GM19452 (cell line): Measurements from ENCODE around the gene NEK3.
"Not testable (repeated sequence)": the region's sequence is repeated elsewhere in the genome, so short reads cannot be mapped to it uniquely, and the experiment has no call there.

Experiments
- ATAC-seq: cut with Tn5 transposase; IDR thresholded peaks from one replicate; pipeline ENCODE4 v1.9.1; 2021; ENCODE audit not compliant: unreplicated experiment

NEK3 gene

DNA sequence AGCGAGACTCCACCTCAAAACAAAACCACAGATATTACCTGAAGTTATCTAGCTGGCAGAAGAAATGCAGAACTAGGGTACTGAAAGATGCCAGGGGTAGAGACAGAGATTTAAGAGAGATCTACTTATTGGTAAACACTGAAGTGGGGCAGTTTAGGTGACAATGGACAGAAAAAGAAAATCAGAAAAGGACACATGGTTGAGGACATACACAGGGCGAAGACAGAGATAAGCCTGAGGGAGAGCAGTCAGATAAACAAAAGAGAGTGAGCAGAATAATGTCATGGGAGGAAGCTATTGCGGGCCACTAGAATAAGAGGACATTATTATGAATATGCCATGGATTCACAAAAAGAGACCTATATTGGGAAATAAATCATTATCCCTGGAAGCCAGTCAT, 33.9 kb downstream of the NEK3 start:
- no peak for ATAC-seq

DNA sequence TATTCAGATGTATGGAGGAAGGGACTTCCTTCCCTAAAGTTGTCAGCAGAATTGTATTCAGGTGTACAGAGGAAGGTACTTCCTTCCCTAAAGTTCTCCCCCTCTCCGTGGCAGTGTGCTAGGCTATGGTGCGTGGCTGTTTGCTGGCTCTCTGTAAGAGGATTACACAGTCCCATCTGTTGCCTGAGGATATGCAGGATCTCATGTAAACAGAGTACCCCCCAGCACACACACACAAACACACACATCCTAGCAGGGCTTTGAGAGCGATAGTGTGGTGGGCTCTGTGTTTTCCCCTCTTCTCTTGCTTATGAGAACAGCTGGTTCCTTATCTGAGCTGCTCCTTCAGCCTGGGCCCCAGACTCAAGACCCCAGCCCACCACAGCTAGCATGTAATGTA, 40.8 kb downstream of the NEK3 start:
- no peak for ATAC-seq

DNA sequence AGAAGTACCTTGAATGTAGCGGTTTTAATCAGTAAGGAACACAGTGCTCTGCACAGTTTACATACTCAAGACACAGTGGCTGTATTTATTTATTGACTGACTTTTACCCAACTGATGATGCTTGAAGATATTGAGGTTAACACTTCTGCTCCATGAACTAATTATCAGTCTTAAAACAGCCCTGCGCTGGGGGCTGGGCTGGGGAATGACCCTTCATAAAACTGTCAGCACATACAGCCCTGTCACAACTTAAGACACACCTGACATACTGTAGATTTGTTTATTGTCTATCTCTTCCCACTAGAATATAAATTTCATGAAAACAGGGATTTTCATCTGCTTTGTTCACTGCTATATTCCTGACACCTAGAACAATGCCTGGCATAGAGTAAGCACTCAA, 41.3 kb downstream of the NEK3 start:
- ATAC-seq, result no peak

DNA sequence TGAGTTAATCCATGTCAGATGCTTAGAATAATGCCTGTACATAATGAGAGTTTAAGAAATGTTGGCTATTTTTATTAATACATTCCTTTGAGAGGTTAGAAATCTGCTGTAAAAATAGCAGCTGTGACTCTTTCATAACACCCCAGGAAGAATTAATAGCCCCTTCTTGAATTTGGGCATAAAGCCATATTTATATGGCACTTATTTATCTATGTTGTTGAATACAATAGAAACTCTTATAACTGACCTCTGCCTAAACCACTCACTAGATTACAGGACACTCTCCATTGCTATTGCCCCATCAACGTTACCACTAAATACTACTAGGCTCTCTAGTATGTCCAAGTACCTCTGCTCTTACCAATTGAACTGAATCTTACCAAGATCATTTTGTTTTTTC, 46.8 kb downstream of the NEK3 start:
- no peak for ATAC-seq

DNA sequence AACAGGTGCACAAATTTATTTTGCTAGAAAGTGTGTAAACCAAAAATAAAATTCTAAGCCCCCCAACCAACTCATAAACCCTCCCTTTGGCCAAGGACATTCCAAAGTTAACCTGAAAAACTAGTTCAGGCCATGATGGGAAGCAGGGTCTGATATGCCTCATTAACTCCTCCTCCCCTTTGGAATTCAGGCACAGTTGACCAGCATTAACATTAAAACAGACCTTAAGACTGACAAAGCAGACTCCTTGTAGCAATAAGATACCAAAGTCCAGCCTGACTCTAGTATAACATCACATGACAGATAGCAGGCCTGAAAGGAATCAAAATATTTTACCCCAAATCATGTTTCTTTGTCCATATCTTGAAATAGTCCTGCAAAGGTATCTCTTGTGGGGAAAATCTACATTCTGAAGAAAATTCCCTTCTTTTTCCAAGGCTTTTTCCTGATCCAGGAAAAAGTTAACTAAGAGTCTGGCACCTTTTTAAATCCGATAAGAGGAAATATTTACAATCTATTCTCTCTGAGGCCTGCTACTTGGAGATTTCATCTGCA, 50.2 kb downstream of the NEK3 start:
- no peak for ATAC-seq

DNA sequence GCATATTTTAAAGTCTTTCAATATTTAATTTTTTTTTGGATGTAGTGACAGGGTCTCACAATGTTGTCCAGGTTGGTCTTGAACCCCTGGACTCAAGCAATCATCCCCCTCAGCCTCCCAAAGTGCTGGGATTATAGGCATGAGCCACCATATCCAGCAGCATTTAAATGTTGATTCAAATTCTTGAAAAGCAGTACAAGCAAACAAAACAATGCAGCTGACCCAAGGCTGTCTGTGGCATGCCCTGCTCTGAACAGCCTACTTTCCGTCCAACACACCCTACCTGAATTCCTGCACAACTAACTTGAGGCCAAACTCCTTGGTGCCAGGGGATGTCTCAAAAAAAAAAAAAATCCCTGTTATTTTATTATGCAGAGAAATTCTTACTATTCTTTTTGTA, 53.6 kb downstream of the NEK3 start:
- ATAC-seq, result no peak

DNA sequence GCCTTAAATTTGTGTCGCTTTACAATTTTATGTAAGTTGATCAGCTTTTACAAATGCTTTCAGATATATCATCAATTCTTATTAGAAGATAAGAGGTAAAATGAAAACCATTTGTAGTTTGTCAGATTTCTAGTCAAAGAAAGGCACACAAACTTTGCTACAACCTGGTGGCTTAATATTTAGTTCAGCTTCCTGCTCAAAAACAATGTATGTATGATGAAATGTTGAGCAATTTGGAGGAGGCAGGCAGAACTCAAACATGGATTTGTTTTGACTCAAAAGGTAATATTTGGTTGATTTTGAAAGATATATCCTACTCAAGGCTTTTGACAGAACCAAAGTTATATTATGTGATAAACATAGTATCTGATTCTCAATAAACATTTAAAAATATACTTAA, 54.8 kb downstream of the NEK3 start:
- ATAC-seq, result no peak

DNA sequence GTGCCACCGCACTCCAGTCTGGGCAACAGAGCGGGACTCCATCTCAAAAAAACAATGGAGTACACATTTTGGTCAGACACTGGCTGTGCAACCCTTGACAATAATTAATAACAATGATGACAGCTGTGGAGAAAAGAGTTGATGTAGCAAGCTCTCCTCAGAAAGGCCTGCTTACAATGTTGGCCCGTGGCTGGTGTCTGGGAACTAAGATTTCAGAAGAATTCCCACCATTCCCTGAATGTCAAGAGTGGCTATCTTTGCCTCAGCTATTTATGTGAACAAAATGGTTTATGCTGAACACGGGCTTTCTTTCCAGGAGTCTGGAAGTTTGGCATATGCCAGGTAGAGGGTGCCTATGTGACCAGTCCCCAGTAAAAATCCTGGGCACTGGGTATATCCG, 56.0 kb downstream of the NEK3 start:
- ATAC-seq, result no peak

DNA sequence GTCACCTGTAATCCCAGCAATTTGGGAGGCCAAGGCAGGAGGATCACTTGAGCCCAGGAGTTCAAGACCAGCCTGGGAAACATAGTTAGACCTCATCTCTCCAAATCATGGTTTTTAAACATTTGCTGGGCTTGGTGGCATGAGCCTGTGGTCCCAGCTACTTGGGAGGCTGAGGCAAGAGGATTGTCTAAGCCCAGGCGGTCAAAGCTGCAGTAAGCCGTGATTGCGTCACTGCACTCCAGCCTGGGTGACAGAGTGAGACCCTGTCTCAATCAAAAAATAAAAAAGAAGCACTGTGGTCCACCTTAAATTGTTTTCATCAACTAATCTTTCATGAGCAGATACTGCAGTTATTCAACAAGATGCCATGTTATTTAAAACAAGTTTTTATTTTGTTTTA, 57.0 kb downstream of the NEK3 start:
- not testable (repeated sequence) for ATAC-seq

DNA sequence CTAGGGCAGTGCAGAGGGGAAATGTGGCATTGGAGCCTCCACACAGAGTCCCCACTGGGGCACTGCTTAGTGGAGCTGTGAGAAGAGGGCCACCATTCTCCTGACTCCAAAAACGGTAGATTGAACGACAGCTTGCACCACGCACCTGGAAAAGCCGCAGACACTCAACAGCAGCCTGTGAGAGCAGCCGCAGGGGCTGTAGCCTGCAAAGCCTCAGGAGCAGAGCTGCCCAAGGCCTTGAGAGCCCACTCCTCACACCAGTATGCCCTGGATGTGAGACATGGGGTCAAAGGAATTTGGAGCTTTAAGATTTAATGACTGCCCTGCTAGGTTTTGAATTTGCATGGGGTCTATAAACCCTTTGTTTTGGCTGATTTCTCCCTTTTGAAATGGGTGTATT, 62.2 kb downstream of the NEK3 start:
- no peak for ATAC-seq

DNA sequence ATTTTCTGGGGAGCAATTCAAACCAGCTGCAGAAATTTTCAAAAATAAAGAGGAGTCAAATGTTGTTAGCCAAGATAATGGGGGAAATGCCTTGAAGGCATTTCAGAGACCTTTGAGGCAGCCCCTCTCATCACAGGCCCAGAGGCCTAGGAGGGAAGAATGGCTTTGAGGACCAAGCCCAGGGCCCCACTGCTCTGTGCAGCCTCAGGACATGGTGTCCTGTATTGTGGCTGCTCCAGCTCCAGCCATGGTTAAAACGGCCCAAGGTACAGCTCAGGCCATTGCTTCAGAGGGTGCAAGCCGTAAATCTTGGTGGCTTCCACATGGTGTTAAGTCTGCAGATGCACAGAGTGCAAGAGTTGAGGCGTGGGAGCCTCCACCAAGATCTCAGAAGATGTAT, 62.6 kb downstream of the NEK3 start:
- no peak for ATAC-seq

DNA sequence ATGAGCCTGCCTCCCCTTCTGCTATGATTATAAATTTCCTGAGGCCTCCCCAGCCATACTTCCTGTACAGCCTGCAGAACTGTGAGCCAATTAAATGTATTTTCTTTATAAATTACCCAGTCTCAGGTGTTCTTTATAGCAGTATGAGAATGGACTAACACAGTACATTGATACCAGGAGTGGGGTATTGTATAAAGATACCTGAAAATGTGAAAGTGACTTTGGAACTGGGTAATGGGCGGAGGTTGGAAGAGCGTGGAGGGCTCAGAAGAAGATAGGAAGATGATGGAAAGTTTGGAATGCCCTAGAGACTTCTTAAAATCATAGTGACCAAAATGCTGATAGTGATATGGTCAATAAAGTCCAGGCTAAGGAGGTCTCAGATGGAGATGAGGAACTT, 63.3 kb downstream of the NEK3 start:
- ATAC-seq, result no peak

DNA sequence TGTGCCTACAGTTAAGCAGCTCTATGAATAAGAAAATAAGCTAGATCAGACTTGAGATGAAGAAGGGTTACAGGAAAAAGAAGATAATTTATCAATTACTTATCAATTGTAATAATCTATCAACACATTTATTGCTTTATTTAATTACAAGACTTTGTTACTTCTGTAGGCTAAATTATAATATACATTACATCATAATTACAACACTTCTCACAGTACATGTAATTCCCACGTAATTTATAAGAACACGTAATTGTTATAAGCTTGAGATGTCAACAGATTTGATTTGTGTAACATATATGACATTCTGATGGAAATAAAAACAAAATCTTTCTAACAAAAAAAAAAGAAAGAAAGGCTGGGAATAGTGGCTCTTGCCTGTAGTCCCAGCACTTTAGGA, 67.3 kb downstream of the NEK3 start:
- ATAC-seq, result no peak

DNA sequence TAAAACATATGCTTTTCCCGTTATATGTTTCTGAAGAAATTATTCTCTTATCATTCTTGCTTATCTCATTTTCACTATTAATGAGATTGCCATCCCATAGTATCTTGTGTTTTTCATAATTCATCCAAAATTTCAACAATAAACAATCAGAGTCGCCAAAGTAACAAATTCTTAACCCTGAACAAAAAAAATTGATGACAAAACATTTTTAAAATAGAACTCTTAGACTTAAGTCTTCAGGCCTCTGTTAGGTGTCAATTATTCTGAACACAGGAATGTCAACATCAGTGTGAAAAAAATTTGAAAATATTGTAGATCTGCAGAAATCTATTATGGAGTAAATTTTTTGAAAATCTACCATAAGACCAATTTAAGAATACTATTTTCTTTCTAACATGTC, 67.9 kb downstream of the NEK3 start:
- ATAC-seq, result no peak

DNA sequence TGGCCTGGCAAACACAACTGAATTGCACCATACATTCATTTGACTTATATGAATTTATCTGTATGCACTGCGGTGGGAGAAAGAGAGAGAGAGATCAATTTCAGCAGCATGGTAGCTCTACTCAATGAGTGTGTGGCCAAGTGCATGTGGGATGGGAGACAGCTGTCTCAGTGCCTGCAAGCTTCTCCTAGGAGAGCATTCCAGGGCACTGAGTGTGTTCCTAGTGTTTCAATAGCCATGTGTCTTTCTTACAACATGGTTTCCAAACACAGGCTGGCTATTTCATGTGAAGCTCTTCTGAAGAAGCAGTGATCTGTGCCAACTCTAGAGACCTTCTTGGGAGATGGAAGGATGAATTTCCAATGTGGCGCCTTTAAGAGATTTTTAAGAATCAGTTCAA, 74.0 kb downstream of the NEK3 start:
- no peak for ATAC-seq

DNA sequence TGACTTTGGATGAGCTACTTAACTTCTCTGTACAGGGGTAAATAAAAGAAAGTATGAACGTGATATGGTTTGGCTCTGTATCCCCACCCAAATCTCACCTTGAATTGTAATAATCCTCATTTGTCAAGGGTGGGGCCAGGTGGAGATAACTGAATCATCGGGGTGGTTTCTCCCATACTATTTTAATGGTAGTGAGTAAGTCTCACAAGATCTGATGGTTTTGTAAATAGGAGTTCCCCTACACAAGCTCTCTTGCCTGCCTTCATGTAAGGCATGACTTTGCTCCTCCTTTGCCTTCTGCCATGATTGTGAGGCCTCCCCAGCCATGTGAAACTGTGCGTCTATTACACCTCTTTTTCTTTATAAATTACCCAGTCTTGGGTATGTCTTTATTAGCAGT, 74.4 kb downstream of the NEK3 start:
- not testable (repeated sequence) for ATAC-seq
